Measurements from ENCODE around the gene BRK1. TPM values are rescaled to one million over a fixed set of nuclear protein-coding genes. Genes with fewer than 3 reads are reported as not detected.

Gene BRK1
- total RNA-seq, 3 donors from 2014 or later, result 71.7 to 118 (median 85.5) TPM

DNA sequence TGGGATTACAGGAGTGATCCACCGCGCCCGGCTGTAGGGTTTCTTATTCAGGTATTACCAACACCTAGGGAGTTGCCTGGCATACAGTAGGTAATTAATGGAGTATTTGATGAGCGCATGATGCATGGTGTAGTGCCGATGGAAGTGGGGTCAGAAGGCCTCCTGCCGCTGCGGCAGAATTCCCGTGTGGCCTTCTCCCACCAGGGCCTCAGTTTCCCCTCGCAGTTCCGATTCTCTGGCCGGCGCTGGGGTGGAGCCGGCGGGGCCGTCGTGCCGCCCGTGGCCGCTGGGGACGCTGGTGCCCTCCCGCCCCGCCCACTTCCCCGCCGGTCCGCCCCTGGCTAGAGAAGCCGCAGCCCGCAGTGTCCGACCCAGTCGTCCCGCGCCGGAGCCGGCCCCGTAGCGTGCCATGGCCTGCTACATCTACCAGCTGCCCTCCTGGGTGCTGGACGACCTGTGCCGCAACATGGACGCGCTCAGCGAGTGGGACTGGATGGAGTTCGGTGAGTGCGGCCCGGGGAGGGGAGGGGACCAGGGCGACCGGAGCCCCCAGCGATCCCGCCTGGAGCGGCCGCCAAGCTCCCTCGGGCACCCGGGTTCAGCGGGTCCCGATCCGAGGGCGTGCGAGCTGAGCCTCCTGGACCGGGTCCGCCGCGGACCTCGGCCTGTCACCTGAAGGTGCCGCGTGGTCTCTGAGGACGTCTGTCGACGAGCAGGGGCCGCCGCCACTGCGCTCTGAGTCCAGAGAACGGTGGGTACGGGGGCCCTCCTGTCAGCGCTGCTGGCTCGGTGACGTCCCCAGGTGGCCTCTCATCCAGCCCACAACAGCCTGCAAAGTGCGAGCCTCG lies 49.3 kb downstream of the BRK1 start, which contains the start of gene IRAK2:
TSS of gene IRAK2 (plus strand) at position 374 of the 848 bp plus-strand sequence. CDS start at position 410, 36 bp downstream.
- DNase-seq (peak; percentile 74 to 85 (median 82)), ATAC-seq (peak; percentile 97)
- Histone ChIP-seq H3K4me1 (ENCODE audit: low read depth) (no peaks in the 10 kb centered on the region), H3K4me3 (peak within 1 kb of the TSS; percentile 40), H3K9me3 (no peaks in the 10 kb centered on the region), H3K36me3 (ENCODE audit: low read depth) (no peaks in the 10 kb centered on the region)
- TF ChIP-seq, protein P1, sequence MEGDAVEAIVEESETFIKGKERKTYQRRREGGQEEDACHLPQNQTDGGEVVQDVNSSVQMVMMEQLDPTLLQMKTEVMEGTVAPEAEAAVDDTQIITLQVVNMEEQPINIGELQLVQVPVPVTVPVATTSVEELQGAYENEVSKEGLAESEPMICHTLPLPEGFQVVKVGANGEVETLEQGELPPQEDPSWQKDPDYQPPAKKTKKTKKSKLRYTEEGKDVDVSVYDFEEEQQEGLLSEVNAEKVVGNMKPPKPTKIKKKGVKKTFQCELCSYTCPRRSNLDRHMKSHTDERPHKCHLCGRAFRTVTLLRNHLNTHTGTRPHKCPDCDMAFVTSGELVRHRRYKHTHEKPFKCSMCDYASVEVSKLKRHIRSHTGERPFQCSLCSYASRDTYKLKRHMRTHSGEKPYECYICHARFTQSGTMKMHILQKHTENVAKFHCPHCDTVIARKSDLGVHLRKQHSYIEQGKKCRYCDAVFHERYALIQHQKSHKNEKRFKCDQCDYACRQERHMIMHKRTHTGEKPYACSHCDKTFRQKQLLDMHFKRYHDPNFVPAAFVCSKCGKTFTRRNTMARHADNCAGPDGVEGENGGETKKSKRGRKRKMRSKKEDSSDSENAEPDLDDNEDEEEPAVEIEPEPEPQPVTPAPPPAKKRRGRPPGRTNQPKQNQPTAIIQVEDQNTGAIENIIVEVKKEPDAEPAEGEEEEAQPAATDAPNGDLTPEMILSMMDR (IDR thresholded peaks at IDR 0.05), result peak; percentile 99
- intact Hi-C loops (cut with DNase I, micrococcal nuclease), result no loop called here

GRCh38 chr3:10166213-10166604 lies 50.7 kb downstream of the BRK1 start:
- intact Hi-C loops (cut with DNase I, micrococcal nuclease), result no loop called here
- DNase-seq (no peak), ATAC-seq (no peak)
- no peaks in the 10 kb centered on the region for H3K4me1 ChIP-seq (ENCODE audit: low read depth)
- H3K4me3 ChIP-seq, result no peak overlapping the region
- no peaks in the 10 kb centered on the region for H3K9me3 ChIP-seq
- TF ChIP-seq, protein P1 (IDR thresholded peaks at IDR 0.05), result no peak
- H3K36me3 ChIP-seq (ENCODE audit: low read depth), result no peaks in the 10 kb centered on the region

DNA sequence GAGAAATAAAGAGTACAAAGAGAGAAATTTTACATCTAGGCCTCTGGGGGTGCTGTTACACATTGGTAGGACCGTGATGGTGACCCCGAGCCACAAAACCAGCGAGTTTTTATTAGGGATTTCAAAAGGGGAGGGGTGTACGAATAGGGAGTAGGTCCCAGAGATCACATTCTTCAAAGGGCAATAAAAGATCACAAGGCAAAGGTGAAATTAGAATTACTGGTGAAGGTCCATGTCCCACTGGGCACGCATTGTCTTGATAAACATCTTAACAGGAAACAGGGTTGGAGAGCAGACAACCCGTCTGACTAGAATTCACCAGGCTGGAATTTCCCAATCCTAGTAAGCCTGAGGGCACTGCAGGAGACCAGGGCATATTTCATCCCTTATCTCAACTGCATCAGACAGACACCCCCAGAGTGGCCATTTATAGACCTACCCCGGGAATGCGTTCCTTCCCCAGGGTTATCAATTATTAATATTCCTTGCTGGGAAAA lies 53.6 kb downstream of the BRK1 start:
- ATAC-seq, result no peak
- Histone ChIP-seq H3K4me1 (ENCODE audit: low read depth) (no peaks in the 10 kb centered on the region), H3K9me3 (no peaks in the 10 kb centered on the region), H3K36me3 (ENCODE audit: low read depth) (no peaks in the 10 kb centered on the region), H3K4me3 (no peak overlapping the region)
- DNase-seq, result no peak
- TF ChIP-seq, protein P1 (IDR thresholded peaks at IDR 0.05), result no peak
- intact Hi-C loops (cut with DNase I, micrococcal nuclease), result no loop called here

DNA sequence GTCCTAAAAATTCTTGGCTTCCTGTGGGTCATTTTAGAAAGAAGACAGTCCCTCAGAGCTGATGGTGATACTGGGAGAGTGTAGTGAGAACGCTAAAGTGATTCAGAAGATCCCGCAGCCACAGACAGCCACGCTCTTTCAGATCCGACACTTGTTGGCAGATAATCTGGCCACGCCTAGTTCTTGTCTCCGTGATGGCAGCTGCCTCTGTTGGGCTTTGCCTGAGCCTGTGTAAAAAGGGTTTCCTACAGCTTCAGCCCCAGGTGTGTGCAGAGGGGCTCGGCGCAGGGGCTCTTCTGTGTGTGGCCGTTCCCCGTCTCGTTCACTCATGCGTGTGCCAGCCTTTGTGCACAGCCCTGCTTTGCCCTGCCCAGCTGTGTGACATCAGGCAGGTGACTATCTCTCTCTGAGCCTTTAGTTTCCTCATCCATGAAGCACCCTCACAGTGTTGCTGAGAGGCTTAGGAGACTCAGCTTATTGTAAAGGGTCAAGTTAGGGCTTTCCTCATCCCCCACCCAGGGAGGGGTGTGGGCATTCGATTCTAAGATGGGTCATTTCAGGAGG lies 55.5 kb downstream of the BRK1 start:
- ATAC-seq (peak; percentile 23), DNase-seq (no peak)
- TF ChIP-seq, protein P1 (IDR thresholded peaks at IDR 0.05), result no peak
- Histone ChIP-seq H3K9me3 (no peaks in the 10 kb centered on the region), H3K4me3 (no peak overlapping the region), H3K4me1 (ENCODE audit: low read depth) (no peaks in the 10 kb centered on the region), H3K36me3 (ENCODE audit: low read depth) (no peaks in the 10 kb centered on the region)
- intact Hi-C loops (cut with DNase I, micrococcal nuclease), result no loop called here

DNA sequence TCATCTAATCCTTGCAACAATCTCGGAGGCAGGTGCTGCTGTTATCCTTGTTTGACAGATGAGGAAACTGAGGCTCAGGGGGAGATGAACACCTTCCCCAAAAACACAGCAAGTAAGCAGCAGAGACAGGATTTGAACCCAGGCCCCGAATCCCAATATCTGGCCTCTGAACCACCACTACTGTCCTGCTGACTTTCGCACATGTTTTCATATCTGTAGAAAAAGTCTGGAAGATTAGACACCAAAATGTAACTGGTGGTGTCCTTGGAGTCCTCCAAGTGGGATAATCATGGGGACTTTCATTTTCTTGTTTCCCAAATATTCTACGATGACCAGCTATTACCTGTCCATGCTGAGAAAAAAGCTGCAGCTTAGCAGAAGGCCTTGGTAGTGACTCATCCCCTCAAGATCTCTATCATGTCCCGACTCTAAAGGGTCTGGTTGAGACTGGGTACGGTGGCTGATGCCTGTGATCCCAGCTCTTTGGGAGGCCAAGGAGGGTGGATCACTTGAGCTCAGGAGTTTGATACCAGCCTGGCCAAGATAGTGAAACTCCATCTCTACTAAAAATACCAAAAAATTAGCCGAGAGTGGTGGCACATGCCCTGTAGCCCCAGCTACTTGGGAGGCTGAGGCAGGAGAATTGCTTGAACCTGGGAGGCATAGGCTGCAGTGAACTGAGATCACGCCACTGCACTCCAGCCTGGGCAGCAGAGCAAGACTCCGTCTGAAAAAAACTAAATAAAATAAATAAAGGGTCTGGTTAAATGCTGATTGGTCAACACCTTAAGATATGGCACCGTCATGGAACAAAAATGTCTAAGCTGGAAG lies 57.8 kb downstream of the BRK1 start:
- Histone ChIP-seq H3K9me3 (no peaks in the 10 kb centered on the region), H3K4me1 (ENCODE audit: low read depth) (no peaks in the 10 kb centered on the region), H3K36me3 (ENCODE audit: low read depth) (no peaks in the 10 kb centered on the region), H3K4me3 (no peak overlapping the region)
- ATAC-seq (no peak), DNase-seq (no peak)
- intact Hi-C loops (cut with DNase I, micrococcal nuclease), result no loop called here
- TF ChIP-seq, protein P1 (IDR thresholded peaks at IDR 0.05), result no peak
